SK-N-MC (cell line): ENCODE measurements around the gene LUZP2.

ENCODE experiments used
- DNase-seq: peaks from one replicate; pipeline ENCODE4 v3.0.0-alpha.2; 2011; ENCODE audit warnings: low read depth, low spot score
- H3K27ac ChIP-seq: fragments of 200-600 bp; sonication (generic); 2 replicates; pipeline ENCODE4 v1.5.1; 2016; ENCODE audit warnings: mixed run types
- H3K36me3 ChIP-seq: fragments of 200-600 bp; sonication (generic); 2 replicates; pipeline ENCODE4 v1.6.1; 2017; ENCODE audit warnings: antibody characterized with exemption, low read length, mixed read lengths; ENCODE audit not compliant: insufficient read depth
- H3K4me3 ChIP-seq: fragments of 200-600 bp; sonication (generic); 2 replicates; pipeline ENCODE4 v1.5.1; 2016
- H3K9ac ChIP-seq: fragments of 200-600 bp; sonication (generic); 2 replicates; pipeline ENCODE4 v1.8.0; 2017; ENCODE audit warnings: mixed run types, mixed read lengths; ENCODE audit not compliant: insufficient read length
- H3K9me3 ChIP-seq: fragments of 200-600 bp; sonication (generic); 2 replicates; pipeline ENCODE4 v1.6.1; 2017; ENCODE audit warnings: low read depth, mild to moderate bottlenecking, antibody characterized with exemption, low read length, moderate library complexity, mixed read lengths
- EZH2 ChIP-seq: fragments of 200-600 bp; sonication (generic); IDR thresholded peaks from one replicate; pipeline ENCODE4 v1.6.1; 2017; ENCODE audit warnings: antibody characterized with exemption
- FOXP2 ChIP-seq: optimal IDR thresholded peaks from 2 replicates; pipeline ENCODE3; 2011; ENCODE audit warnings: mild to moderate bottlenecking, moderate library complexity; ENCODE audit not compliant: insufficient read depth; ENCODE audit errors: extremely low read length, control extremely low read depth
- POLR2AphosphoS5 ChIP-seq: IDR thresholded peaks from 2 replicates; pipeline ENCODE4 v1.6.1; 2012; ENCODE audit warnings: mild to moderate bottlenecking, low read depth, low read length, borderline replicate concordance

LUZP2 gene

GRCh38 chr11:24762076-24762475 is 265.2 kb downstream of the LUZP2 start:
- TF ChIP-seq EZH2 = no peak
- no peak for TF ChIP-seq POLR2AphosphoS5
- TF ChIP-seq FOXP2 = no peak
- H3K27ac ChIP-seq = no peak overlapping the region
- no peak overlapping the region for H3K4me3 ChIP-seq

DNA sequence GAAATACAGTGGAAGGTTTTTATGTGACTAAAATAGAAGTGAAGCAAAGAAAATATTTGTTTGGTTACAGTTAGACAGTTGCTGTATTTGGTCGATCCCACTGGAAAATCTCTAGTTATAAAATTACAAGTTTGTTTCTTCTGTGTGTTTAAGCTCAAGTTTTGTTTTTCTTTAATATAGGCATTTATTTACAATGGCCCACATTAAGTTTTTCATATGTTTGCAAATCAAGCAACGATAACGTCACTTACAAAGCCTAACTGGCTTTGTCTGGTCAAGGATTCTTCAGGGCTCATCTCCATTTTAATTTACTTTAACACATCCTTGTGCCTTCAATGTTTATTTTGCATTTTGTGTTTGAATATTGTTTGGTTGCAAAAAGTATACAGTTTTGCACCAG is 270.6 kb downstream of the LUZP2 start:
- no peaks in the 10 kb centered on the region for H3K36me3 ChIP-seq
- TF ChIP-seq POLR2AphosphoS5 (no peak), FOXP2 (no peak), EZH2 (no peak)
- no peaks in the 10 kb centered on the region for H3K9me3 ChIP-seq
- H3K27ac ChIP-seq = no peak overlapping the region
- H3K9ac ChIP-seq = no peak overlapping the region
- no peak for DNase-seq
- H3K4me3 ChIP-seq = no peak overlapping the region

More at GRCh38 chr11:24762076-24762475, 265.2 kb downstream of the LUZP2 start:
- no peak overlapping the region for H3K9ac ChIP-seq
- no peaks in the 10 kb centered on the region for H3K9me3 ChIP-seq
- DNase-seq = no peak
- no peaks in the 10 kb centered on the region for H3K36me3 ChIP-seq

GRCh38 chr11:24773322-24773721 is 276.5 kb downstream of the LUZP2 start:
- no peak for DNase-seq
- TF ChIP-seq FOXP2 = no peak
- H3K9ac ChIP-seq = no peak overlapping the region
- no peaks in the 10 kb centered on the region for H3K9me3 ChIP-seq
- H3K4me3 ChIP-seq = no peak overlapping the region
- H3K36me3 ChIP-seq = no peaks in the 10 kb centered on the region
- no peak overlapping the region for H3K27ac ChIP-seq

DNA sequence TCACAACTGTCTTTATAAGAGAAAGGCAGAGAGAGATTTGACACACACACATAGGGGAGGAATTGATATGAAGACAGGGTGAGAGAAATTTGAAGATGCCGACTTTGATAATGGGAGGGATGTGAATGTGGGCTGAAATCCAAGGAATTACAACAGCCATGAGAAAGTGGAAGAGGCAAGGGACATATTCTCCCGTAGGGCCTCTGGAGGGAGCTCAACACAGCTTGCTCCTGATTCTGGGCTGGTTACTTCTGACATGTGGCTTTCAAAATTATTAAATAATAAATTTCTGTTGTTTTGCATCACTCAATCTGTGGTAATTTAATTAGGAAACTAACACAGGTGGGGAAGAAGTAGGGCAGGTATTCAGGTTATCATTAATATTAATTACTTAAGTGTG is 282.9 kb downstream of the LUZP2 start:
- H3K4me3 ChIP-seq = no peak overlapping the region
- DNase-seq = no peak
- no peak overlapping the region for H3K27ac ChIP-seq
- TF ChIP-seq EZH2 (no peak), FOXP2 (no peak), POLR2AphosphoS5 (no peak)
- no peaks in the 10 kb centered on the region for H3K36me3 ChIP-seq
- no peak overlapping the region for H3K9ac ChIP-seq
- H3K9me3 ChIP-seq = no peaks in the 10 kb centered on the region

DNA sequence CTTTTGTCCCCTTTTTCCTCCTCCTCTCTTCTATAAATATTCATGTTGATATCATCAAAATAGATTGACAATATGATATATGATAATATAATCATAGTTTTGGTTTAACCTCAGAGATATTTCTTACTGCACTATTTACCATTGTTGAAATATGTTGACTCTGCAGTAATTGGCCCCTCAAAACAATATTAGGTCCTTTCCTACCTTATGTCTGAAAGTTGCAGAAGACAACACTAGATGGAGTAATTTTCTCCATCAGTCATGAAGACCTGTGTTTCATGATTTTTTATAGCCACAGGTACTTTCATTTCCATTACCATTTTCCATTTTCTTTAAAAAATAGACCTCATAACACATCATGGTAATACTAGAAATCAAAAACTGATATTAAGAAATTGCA is 284.4 kb downstream of the LUZP2 start:
- Histone ChIP-seq H3K9me3 (no peaks in the 10 kb centered on the region), H3K9ac (no peak overlapping the region), H3K4me3 (no peak overlapping the region), H3K27ac (no peak overlapping the region), H3K36me3 (no peaks in the 10 kb centered on the region)
- no peak for DNase-seq
- TF ChIP-seq FOXP2 (no peak), POLR2AphosphoS5 (no peak), EZH2 (no peak)

GRCh38 chr11:24793479-24793878 is 296.6 kb downstream of the LUZP2 start:
- H3K27ac ChIP-seq = no peak overlapping the region
- H3K9me3 ChIP-seq = no peaks in the 10 kb centered on the region
- TF ChIP-seq EZH2 (no peak), FOXP2 (no peak), POLR2AphosphoS5 (no peak)
- no peak overlapping the region for H3K9ac ChIP-seq
- H3K4me3 ChIP-seq = no peak overlapping the region
- no peak for DNase-seq
- no peaks in the 10 kb centered on the region for H3K36me3 ChIP-seq

DNA sequence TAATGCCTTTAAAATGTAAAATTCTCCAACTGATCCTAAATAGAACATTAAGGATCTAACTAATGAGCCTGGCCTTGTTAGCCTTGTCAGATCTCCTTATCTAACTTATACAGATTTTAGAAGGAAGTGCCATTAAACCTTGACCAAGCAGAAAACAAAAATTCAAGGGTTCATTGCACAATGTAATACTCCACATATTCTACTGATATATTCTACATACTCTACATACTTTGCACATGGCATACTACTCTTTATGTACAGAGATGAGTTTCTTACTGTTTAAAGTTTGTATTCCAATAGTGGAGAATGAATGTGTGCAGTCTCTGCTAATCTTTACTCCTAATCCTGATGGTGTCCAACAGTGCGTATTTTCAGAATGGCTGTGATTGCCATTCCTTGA is 297.2 kb downstream of the LUZP2 start:
- Histone ChIP-seq H3K9ac (no peak overlapping the region), H3K27ac (no peak overlapping the region), H3K36me3 (no peaks in the 10 kb centered on the region), H3K9me3 (no peaks in the 10 kb centered on the region), H3K4me3 (no peak overlapping the region)
- TF ChIP-seq FOXP2 (no peak), EZH2 (no peak), POLR2AphosphoS5 (no peak)
- DNase-seq = no peak

GRCh38 chr11:24805671-24806070 is 308.8 kb downstream of the LUZP2 start:
- Histone ChIP-seq H3K9me3 (no peaks in the 10 kb centered on the region), H3K4me3 (no peak overlapping the region), H3K27ac (no peak overlapping the region), H3K9ac (no peak overlapping the region), H3K36me3 (no peaks in the 10 kb centered on the region)
- TF ChIP-seq EZH2 (no peak), FOXP2 (no peak), POLR2AphosphoS5 (no peak)
- no peak for DNase-seq

- no peak overlapping the region for H3K4me3 ChIP-seq
- no peaks in the 10 kb centered on the region for H3K9me3 ChIP-seq
- no peak for DNase-seq
- TF ChIP-seq EZH2 = no peak
- TF ChIP-seq POLR2AphosphoS5 = no peak
- no peaks in the 10 kb centered on the region for H3K36me3 ChIP-seq
- no peak overlapping the region for H3K9ac ChIP-seq
- H3K27ac ChIP-seq = no peak overlapping the region
Measured at GRCh38 chr11:24808173-24808572, 311.3 kb downstream of the LUZP2 start.
